WERI-Rb-1 (cell line): Measurements from ENCODE around the gene DHRS7B.

ENCODE experiments used
- DNase-seq: peaks from one replicate; pipeline ENCODE4 v3.0.0-alpha.2; 2020
- H3K27ac ChIP-seq: fragments of 250-450 bp; sonication (Bioruptor Pico); 2 replicates; pipeline ENCODE4 v1.5.1; 2020; ENCODE audit warnings: mild to moderate bottlenecking, moderate library complexity
- H3K27me3 ChIP-seq: fragments of 250-450 bp; sonication (Bioruptor Pico); 2 replicates; pipeline ENCODE4 v1.5.1; 2021; ENCODE audit warnings: mild to moderate bottlenecking, low read depth, moderate library complexity; ENCODE audit not compliant: insufficient read depth, severe bottlenecking
- H3K36me3 ChIP-seq: fragments of 250-450 bp; sonication (Bioruptor Pico); 2 replicates; pipeline ENCODE4 v1.5.1; 2020; ENCODE audit warnings: mild to moderate bottlenecking, moderate library complexity
- H3K4me3 ChIP-seq: 2 replicates; pipeline ENCODE4 v1.5.1; 2011; ENCODE audit warnings: low read depth, mild to moderate bottlenecking, control low read depth, low read length
- H3K9me3 ChIP-seq: fragments of 250-450 bp; sonication (Bioruptor Pico); 2 replicates; pipeline ENCODE4 v1.5.1; 2021; ENCODE audit warnings: mild to moderate bottlenecking, moderate library complexity; ENCODE audit not compliant: severe bottlenecking
- TF ChIP-seq, protein P1 (sequence below): IDR thresholded peaks from 2 replicates; pipeline ENCODE4 v1.5.1; 2011; ENCODE audit warnings: low read depth, mild to moderate bottlenecking, control low read depth, inconsistent platforms, low read length

Gene DHRS7B

DNA sequence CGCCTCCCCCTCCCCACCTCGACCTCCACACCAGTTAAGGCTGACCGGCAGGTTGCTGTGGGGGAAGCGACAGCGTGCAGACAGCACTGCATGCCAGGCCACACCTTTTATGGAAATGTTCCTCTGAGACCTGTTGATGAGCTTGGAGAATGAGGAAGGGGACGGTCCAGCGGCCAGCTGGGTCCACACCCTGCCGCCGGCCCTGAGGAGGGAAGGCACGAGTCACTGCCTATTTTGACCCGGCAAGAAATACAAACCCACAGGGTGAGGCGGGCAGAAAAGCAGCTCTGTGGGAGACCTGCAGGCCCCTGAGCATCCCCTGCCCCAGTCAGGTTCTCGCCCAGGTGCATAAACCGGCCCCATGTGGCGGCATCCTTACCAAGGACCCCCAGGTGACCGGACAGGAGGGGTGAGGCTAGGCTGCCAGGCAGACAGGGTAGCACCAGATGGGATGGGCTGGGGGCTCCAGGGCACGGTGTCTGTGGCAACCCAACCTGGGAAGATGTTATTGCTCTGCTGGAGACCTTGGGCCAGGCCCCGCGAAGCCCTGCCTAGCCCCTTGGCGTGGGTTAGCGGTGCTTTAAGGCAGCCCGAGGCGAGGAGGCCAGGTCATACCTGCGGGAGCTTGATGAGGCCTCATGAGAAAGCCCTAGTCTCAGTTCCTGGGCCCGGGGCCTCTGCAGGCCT is 113.7 kb downstream of the DHRS7B start:
- Histone ChIP-seq H3K4me3 (no peak overlapping the region), H3K27ac (no peak overlapping the region), H3K36me3 (no peaks in the 10 kb centered on the region), H3K27me3 (no peaks in the 10 kb centered on the region), H3K9me3 (no peaks in the 10 kb centered on the region)
- no peak for DNase-seq
- TF ChIP-seq, protein P1, sequence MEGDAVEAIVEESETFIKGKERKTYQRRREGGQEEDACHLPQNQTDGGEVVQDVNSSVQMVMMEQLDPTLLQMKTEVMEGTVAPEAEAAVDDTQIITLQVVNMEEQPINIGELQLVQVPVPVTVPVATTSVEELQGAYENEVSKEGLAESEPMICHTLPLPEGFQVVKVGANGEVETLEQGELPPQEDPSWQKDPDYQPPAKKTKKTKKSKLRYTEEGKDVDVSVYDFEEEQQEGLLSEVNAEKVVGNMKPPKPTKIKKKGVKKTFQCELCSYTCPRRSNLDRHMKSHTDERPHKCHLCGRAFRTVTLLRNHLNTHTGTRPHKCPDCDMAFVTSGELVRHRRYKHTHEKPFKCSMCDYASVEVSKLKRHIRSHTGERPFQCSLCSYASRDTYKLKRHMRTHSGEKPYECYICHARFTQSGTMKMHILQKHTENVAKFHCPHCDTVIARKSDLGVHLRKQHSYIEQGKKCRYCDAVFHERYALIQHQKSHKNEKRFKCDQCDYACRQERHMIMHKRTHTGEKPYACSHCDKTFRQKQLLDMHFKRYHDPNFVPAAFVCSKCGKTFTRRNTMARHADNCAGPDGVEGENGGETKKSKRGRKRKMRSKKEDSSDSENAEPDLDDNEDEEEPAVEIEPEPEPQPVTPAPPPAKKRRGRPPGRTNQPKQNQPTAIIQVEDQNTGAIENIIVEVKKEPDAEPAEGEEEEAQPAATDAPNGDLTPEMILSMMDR: no peak
